ENCODE data around the gene MYMK.
A peak's percentile ranks its signal among the peaks of the same experiment; 100 is the strongest.

The MYMK gene

DNA sequence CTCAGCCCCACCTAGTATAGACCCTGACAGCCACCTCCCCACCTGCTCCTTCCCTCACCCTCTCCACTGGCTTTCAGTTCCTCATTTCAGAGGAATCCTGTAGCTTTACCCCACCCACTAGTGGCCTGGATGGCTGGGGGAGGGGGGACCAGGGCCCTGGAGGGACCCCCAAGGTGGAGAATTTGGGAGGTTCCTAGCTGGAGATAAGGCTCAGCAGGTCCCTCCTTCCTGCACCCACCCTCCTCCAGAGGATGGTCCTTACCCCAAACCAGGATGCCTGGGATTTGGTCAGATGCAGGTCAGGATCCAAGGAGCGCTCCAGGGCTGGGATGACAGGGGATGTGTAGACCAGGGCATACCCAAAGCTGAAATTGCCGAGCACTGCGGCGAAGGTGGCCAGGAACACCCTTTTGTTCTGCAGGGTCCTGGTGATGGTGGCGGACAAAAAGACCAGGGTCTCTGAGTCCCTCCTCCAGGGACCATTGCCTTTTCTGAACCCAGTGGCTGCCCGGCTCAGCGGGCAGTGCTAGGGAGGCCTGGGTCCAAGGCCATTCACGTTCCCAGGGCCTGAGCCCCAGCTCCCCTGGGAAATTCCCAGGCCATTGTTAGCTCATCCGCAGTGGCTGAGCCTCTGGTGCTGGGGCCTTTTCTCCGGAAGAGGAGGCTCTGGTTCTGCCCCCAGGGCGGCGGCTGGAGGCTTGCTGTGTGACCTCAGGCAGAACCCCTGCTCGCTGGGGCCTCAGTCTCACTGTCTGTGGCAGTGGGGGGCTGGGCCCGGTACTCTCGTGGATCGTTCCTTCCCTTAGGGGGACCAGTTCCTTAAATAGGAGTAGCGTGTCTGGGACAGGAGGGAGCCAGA lies 46.5 kb downstream of the MYMK start:
- DNase-seq = peak; percentile 83

DNA sequence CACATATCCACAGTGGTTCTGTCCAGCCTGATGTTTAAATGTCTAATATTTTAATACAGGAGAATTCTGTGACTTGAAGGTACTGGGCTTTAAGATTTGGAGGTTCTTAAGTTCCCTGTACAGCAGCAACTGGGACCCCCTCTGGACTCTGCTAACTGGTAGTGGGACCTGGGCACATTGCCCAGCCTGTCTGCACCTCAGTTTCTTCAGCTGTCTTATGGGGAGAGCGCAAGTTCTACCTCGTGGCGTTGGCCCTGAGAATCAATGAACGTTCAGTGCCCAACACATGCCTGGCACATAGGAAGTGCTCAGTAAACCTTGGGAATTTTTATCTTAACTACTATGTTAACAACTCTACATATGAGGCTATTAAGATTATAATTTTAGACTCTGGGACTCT lies 47.3 kb downstream of the MYMK start:
- DNase-seq = no peak

DNA sequence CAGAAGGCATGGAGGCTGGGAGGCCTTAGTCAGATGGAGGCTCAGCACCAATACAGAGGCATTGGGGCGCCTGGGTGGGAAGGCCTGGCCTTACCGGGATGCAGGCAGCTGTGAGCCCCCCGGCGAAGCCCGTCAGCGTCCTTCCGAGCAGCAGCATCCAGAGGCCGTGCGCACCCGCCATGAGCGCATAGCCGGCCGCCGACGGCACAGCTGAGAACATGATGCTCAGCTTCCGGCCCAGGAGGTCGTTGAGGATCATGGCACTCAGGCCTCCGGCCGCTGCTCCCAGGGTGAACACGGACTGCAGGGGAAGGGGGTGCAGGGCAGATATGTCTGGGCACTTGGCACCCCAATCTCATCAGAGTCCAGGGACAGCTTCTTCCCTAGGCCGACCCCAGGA lies 47.8 kb downstream of the MYMK start:
- no peak for DNase-seq

DNA sequence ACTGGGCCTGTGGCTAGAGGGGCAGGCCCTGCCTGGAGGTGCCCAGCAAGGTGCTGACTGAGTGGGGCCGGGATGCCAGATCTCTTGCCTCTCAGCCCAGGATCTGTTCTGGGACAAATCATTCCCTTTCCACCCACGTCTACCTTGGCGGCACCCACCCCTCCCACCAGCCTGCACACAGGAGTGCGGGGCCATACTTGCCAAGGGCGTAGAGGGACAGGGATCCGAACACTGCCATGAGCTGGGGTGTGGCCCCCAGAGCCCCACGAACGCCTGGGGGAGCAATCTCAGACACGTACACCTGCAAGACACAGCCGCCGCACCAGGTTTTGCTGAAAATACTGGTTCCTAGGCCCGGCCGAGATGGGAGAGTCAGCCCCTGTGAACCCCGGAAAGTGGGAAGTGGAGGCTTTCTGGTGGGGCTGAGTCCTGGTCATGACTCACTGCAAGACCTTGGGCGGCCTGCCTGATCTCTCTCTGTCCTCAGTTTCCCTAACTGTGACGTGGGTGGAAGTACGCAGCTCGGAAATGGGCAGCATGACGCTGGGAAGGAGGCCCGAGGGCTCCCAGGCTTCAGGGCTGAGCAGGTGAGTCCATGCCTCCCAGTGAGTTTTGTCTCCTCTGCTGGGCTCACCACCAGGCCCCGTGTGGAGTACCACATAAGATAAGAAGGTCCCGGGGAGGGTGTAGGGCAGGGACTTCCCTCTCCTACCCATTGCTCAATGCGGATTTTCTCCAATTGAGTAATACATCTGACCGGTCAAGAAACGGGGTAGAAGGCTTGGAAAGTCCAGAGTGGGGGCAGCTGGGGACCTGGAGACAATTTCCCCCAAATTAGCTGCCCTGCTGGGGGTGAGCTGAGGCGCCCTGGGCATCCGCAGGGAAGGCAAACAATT lies 48.5 kb downstream of the MYMK start:
- peak; percentile 96 for DNase-seq

DNA sequence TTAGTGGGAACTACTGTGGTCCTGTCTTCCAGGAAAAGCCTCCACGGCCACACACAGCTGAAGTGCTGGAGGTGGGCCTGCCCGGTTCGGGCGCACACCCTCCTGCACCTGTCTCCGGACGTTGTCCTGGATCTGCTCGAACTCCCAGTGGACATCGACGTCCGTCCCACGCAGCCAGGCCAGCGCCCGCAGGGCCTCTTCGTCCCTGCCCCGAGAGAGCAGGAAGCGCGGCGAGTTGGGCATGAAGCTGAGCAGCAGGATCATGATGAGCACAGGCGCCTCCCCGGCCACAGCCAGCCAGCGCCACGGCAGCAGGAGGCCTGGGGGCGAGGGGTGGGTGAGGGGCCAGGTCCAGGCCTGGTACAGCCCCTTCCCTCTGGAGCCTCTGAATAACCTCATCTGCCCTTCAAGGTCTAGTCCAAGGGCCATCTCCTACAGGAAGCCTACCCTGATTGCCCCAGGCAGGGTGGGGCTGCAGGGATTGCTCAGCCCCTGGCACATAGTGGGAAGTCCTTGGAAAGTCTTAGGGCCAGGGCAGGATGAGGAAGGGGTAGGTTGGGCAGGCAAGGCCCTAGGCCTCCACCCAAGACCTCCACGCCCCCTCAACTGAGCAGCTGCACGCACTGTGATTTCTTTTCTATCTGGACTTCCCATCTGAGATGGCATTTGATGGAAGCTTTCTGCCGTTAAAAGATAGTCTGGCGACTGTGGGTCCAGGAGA lies 49.3 kb downstream of the MYMK start:
- DNase-seq = peak; percentile 77

DNA sequence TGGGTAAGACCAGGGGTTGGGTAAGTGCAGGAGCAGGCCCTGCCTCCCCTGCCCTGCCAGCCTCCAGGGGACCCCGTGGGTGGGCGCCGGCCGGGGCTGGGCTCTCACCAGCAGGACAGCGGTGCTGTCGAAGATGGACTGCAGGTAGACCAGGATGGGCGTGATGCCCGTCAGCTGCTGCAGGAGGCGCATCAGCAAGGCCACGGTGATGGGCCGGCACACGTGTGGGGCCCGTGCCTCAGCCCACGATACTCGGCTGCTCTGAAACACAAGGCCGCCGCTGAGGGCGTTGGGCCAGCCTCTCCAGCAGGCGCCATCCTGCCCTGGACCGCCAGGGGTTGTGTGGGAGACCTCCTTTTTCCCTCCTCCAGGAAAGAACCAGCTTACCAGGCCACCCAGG lies 49.9 kb downstream of the MYMK start:
- DNase-seq = no peak

DNA sequence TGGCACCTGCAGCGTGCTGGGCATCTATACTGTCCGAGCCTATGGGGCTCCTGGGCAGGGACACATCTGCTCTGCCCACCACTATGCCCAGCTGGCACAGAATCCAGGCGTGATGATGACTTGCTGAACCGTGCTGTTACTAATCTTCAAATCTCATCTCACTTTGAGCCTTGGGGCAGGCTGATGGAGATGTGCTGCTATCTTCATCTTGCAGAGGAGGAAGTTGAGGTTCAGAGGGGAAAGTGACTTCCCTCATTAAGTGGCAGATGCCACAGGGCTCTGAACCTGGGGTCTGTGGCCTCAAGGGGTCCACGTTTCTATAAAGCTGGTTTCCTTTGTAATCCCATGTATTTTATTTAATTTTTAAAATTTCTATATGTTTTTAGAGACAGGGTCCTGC lies 50.5 kb downstream of the MYMK start:
- DNase-seq = no peak

DNA sequence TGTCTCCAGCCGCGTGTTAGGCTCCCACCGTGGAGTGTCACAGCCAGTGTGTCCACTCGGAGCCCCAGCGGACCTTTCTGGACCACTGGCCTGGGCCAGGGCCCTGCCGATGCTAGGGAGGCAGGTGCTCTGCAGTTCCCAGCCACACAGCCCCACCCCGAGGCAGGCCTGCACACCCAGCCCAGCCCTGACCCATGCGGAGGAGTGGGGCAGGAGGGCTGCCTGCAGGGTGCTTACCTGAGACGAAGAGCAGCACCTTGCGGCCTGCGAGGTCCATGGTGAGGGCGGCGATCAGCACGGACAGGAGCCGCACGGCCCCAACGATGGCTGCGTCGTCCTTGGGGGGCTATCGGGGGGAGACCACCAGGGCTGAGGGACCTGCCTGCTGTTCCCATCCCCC lies 51.0 kb downstream of the MYMK start:
- DNase-seq = no peak

DNA sequence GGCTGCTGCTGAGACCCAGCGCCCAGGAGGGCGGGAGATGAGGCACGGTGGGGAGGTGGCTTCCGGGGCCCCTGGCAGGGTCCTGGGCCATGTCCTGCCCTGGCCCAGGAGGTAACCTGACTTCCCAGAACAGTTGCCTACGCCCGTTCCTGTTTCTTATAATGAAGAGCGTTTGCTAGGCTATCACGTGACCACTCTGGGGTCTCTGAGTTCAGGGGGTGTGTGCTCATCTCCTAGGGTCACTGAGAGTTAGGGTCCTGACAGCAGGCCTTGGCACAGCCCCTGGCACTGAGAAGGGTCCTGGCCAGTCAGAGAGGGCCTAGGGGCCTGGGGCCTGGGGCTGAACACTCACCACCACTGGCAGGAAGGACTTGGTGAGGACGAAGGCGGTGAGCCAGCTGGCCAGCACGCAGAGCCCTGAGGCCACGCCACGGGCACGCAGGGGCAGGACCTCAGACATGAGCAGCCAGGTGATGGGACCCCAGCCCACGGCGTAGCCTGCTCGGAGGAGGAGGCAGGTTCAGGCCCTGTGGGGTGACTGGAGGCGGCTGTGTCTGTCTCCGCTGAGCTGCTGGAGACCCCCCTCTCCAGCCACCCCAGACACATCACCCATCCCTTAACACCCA lies 51.9 kb downstream of the MYMK start:
- no peak for DNase-seq

DNA sequence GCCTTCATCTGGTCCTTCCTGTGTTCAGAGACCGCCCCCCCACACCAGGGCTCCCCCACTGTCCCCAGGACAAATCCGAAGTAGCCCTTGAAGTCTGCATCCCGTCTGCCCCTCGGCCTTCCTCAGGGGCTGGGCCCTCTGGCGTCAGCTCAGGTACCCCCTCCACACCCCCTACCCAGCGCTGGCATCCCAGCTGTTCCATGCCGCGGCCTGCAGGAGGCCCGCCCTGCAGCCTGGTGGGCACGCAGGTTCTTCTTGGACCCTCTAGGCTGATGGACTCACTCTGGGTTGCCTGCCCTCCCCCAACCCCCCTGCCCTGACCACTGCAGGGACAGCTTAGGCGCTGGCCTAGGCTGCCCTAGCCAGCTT lies 52.5 kb downstream of the MYMK start:
- no peak for DNase-seq

DNA sequence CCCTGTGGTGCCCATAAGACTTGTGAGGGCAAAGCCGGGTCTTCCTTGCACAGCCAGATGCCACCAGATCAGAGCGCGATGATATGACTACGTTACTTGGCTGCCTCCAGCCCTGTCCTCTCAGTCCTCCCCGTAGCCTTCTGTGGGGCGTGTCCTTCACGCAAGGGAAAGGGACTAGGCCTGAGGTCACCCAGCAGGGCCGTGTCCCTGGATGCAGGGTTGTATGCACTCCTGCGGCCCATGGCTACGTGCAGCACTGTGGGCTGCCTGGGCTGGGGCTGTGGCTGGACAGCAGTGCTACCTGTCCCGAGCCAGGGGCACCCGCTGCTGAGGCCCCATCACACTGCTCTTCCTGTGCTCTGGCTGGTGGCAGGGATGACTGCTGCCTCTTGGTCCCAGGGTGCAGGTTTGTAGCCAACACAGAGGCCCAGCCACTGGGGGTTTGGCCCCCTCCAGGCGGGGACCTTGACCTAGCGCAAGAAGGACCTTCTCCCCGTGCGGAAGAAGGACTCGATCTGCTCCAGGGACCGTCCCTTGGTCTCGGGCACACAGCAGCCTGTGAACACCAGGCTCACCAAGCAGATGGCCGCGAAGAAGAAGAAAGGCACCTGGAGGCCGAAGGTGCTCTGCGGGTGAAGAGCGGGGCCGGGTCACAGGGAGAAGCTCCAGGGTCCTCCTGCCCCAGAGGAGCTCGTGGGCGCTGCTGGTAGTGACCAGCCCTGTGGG lies 53.0 kb downstream of the MYMK start:
- no peak for DNase-seq

DNA sequence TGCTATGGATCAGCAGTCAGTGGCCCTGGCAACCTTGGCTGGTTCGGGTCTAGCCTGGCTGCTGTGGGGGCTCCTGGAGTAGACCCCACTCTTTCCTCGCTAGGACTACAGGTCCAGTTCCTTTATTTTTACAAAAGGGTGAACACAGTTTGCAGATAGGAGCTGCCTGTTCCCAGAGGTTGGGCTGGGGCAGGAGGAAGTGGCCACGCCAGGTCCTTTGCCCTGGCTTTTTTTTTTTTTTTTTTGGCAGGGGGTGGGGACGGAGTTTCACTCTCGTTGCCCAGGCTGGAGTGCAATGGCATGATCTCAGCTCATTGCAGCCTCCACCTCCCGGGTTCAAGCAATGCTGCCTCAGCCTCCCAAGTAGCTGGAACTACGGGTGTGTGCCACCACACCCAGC lies 53.8 kb downstream of the MYMK start:
- DNase-seq = no peak

DNA sequence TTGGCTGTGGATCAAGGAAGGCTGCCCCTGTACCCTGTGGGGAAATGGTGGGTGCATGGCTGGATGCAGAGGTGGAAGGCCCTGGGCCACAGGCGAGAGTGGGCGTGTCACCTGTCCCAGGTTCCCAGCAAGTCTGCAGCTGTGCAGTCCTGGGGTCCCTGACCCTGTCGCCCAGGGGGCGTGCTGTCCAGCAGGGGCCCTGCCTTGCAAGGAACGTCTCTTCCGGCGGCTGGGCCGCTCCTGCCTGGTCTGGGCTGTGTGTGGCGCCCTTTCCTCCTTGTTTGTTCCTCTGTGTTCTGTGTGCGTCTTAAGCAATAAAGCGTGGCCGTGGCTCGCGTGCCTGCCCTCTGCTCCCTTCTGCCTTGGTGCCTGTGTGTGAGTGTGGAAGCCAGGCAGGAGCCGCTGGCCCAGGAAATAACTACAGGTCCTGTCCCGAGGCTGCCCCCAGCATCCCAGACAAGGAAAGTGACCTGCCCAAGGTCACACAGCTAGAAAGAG lies 54.3 kb downstream of the MYMK start:
- no peak for DNase-seq

DNA sequence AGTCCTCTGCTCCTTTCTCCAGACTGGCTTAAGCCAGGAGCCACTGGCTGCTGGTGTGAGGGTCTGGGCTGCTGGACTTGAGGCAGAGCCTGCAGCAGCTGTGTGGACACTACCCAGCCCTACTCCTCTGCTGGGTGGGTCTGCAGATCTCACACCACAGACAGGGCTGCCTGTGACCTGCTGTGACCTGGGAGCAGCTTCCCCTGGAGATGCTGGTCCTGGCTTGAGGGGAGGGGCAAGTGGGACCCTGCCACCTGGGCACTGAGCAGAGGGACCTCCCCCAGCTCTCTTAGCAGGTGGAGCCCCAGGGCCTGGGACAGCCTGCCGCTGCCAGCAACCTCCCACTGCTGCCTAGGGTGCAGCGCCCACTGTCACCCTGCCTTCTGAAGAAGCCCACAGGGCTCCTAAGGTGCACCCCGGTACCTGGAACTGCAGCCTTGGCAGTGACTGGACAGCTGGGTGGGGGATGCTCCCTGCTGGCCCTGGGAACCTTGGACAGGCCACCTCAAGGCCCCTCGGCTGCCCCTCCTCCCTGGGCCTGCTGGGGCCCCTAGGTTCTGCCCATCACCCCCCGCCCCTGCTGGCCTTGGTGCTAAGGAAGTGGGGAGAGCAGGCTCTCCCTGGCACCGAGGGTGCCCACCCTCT lies 55.9 kb downstream of the MYMK start:
- DNase-seq = no peak

DNA sequence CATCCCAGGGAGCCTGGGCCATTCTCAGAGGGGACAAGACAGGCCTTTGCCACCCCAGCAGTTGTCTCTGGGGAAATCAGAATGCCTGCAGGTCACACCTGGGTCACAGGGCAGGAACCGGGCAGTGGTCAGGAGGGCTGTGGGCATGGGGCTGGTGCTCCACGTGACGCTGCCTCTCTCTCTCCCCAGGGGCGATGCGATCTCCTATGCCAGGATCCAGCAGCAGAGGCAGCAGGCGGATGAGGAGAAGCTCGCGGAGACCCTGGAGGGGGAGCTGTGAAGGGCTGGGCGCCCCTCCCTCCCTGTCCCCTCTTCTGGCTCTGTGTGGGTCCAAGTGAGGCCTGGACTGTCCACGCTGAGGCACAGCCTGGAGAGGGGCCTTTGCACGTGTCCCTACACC lies 56.4 kb downstream of the MYMK start:
- DNase-seq = no peak

DNA sequence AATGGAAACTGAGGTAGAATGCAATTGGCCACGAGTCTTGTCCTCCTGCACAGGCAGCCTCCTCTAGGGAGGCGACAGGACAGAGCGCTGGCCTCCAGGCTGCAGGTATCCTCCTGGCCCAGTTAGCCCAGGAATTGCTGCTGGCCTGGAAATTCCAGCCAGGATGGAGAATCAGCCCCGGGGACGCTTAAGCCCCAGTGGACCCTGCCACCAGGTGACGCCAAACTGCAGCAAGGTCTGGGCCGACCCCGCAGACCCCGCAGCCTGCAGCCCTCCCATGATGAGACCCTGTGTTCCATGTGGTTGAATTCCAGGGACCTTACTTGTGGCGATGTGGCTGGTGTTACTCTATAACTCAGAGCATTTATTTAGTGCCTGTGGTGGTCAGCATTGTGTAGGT lies 57.7 kb downstream of the MYMK start:
- no peak for DNase-seq

DNA sequence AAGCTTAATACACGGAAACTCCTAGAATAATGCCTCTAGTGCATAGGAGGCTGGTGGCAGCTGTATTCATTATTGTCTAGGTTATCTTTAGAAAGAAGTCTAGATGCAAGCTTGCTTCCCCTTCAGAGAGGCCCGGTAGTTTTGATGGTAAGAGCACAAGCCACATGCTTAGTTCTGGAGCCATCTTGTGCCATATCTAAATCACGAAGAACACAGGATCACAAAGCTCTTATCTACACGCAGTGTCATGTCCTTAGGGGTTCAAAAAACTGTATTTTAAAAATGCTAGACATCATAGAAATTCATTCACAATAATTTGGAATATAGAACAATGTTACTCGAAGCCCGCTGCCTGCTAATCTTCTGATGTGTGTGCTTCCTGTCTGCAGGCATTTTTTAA lies 58.8 kb downstream of the MYMK start:
- DNase-seq = no peak

DNA sequence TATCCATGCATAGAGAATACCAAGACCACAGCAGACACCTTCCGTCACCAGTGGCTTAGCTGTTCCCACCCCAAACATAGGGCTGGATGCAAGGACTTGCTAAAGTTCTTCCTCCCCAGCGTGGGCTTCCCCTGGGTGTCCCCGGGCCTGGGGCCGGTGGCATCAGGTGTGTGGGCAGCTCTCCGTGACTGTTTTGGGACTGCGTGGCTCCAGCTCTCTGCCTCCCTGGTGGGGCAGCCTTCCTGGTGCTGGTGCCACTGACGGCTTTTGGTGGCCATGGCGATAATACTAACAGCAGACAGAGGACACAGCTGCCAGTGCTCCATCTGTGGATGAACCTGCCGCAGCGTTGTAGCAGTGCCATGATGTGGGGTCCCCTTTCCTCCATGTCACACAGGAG lies 60.1 kb downstream of the MYMK start:
- no peak for DNase-seq

Measured in inflammatory macrophage treated with lipopolysaccharide for 4 hours (primary cell).